ENCODE measurements around the gene GK. TPM values are rescaled to one million over a fixed set of nuclear protein-coding genes. Genes with fewer than 3 reads are reported as not detected.

GK gene
- total RNA-seq, 1 experiment from 2014 or later = 1.7 TPM

GRCh38 chrX:30622361-30622760 lies 30.9 kb upstream of the GK start:
- intact Hi-C loops (cut with micrococcal nuclease; ENCODE audit: unreplicated experiment) (no loop called here), in situ Hi-C loops (cut with HindIII; ENCODE audit: low pct_unique_long_range_greater_than_20kb, low sequenced_read_pairs) (no loop called here)
- POLR2A ChIA-PET = no interaction called here
- no peak overlapping the region for H3K27ac ChIP-seq (ENCODE audit: low read length)
- TF ChIP-seq SIN3A (IDR thresholded peaks at IDR 0.05; ENCODE audit: borderline replicate concordance, insufficient read depth, low read depth, low read length) = no peak
- no peak overlapping the region for H3K4me3 ChIP-seq (ENCODE audit: low read depth in 2 of 2, low read length in 2 of 2)
- H3K9me3 ChIP-seq (ENCODE audit: control insufficient read depth, insufficient read depth, low read depth, low read length) = no peaks in the 10 kb centered on the region
- DNase-seq (ENCODE audit: low read depth, low spot score) = no peak
- CTCF ChIA-PET = no interaction called here
- no peaks in the 10 kb centered on the region for H3K4me1 ChIP-seq (ENCODE audit: control insufficient read depth, insufficient read depth, low read length)
- no peak for ATAC-seq
- no peaks in the 10 kb centered on the region for H3K36me3 ChIP-seq (ENCODE audit: control insufficient read depth, insufficient read depth, low read length)
- no TSS peak for BruUV-seq (replicated peaks)
- H3K27me3 ChIP-seq (ENCODE audit: control insufficient read depth, insufficient read depth, low read length) = no peaks in the 10 kb centered on the region

GRCh38 chrX:30626402-30626801 lies 26.8 kb upstream of the GK start:
- no peak for TF ChIP-seq POLR2AphosphoS5 (IDR thresholded peaks at IDR 0.05; ENCODE audit: low read depth, low read length)
- no peak for TF ChIP-seq CTCF (IDR thresholded peaks at IDR 0.05)
- TF ChIP-seq SIN3A (IDR thresholded peaks at IDR 0.05; ENCODE audit: borderline replicate concordance, insufficient read depth, low read depth, low read length) = no peak
- no peak for TF ChIP-seq REST (IDR thresholded peaks at IDR 0.05; ENCODE audit: insufficient read depth in 1 of 2, low read depth in 2 of 2, low read length in 1 of 2)
- no peak for TF ChIP-seq TCF7L2 (IDR thresholded peaks at IDR 0.05; ENCODE audit: low read depth, low read length)
- no peak for DNase-seq (ENCODE audit: low read depth, low spot score)
- in situ Hi-C loops (cut with HindIII; ENCODE audit: low pct_unique_long_range_greater_than_20kb, low sequenced_read_pairs) (no loop called here), intact Hi-C loops (cut with micrococcal nuclease; ENCODE audit: unreplicated experiment) (no loop called here)
- ChIA-PET CTCF (no interaction called here), POLR2A (no interaction called here)
- Histone ChIP-seq H3K27ac (ENCODE audit: low read length) (no peak overlapping the region), H3K4me3 (ENCODE audit: low read depth in 2 of 2, low read length in 2 of 2) (no peak overlapping the region), H3K27me3 (ENCODE audit: control insufficient read depth, insufficient read depth, low read length) (no peaks in the 10 kb centered on the region), H3K4me1 (ENCODE audit: control insufficient read depth, insufficient read depth, low read length) (no peaks in the 10 kb centered on the region), H3K9me3 (ENCODE audit: control insufficient read depth, insufficient read depth, low read depth, low read length) (no peaks in the 10 kb centered on the region), H3K36me3 (ENCODE audit: control insufficient read depth, insufficient read depth, low read length) (no peaks in the 10 kb centered on the region)
- no peak for ATAC-seq
- no TSS peak for BruUV-seq (replicated peaks)

- in situ Hi-C loops (cut with HindIII; ENCODE audit: low pct_unique_long_range_greater_than_20kb, low sequenced_read_pairs) (no loop called here), intact Hi-C loops (cut with micrococcal nuclease; ENCODE audit: unreplicated experiment) (no loop called here)
- TF ChIP-seq POLR2AphosphoS5 (IDR thresholded peaks at IDR 0.05; ENCODE audit: low read depth, low read length) (no peak), CTCF (IDR thresholded peaks at IDR 0.05) (no peak), SIN3A (IDR thresholded peaks at IDR 0.05; ENCODE audit: borderline replicate concordance, insufficient read depth, low read depth, low read length) (no peak), TCF7L2 (IDR thresholded peaks at IDR 0.05; ENCODE audit: low read depth, low read length) (no peak), REST (IDR thresholded peaks at IDR 0.05; ENCODE audit: insufficient read depth in 1 of 2, low read depth in 2 of 2, low read length in 1 of 2) (no peak)
- Histone ChIP-seq H3K4me3 (ENCODE audit: low read depth in 2 of 2, low read length in 2 of 2) (no peak overlapping the region), H3K4me1 (ENCODE audit: control insufficient read depth, insufficient read depth, low read length) (no peaks in the 10 kb centered on the region), H3K27ac (ENCODE audit: low read length) (no peak overlapping the region), H3K36me3 (ENCODE audit: control insufficient read depth, insufficient read depth, low read length) (no peaks in the 10 kb centered on the region), H3K27me3 (ENCODE audit: control insufficient read depth, insufficient read depth, low read length) (no peaks in the 10 kb centered on the region), H3K9me3 (ENCODE audit: control insufficient read depth, insufficient read depth, low read depth, low read length) (no peaks in the 10 kb centered on the region)
- ChIA-PET POLR2A (no interaction called here), CTCF (no interaction called here)
- ATAC-seq (no peak), DNase-seq (ENCODE audit: low read depth, low spot score) (no peak)
- BruUV-seq (replicated peaks) = no TSS peak
These were observed 25.2 kb upstream of the GK start for GRCh38 chrX:30627818-30628652.
